ENCODE measurements around the gene CTBP2.

The CTBP2 gene

DNA sequence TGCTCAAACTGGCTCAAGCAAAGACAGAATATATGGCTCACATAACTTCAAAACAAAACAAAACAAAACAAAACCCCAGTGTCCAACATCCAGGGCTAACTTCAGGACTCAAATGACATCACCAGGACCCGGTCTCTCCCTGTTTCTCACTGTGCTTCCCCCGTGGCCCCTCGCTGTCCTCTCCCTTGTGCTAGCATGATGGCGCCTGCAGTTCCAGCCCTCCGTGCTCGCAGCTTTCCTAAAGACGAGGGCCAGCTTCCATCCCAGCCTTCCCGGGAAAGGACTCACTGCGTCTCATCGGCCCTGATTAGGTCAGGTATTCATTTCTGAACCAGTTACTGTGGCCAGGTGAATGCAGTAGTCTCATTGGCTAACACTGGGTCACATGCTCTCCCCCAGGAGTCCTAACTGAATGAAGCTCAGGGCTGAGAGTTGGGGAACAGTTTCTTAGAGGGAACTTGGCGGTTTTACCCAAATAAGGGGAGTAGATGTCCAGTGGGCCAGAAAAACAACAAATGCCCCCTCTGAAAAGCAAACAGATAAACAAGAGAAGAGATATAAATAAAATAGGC, 33.0 kb upstream of the CTBP2 start:
- H3K4me3 ChIP-seq (ENCODE audit: low read depth, low read length), result no peak overlapping the region
- no peak for DNase-seq (ENCODE audit: low read depth)
- TF ChIP-seq, protein P1, sequence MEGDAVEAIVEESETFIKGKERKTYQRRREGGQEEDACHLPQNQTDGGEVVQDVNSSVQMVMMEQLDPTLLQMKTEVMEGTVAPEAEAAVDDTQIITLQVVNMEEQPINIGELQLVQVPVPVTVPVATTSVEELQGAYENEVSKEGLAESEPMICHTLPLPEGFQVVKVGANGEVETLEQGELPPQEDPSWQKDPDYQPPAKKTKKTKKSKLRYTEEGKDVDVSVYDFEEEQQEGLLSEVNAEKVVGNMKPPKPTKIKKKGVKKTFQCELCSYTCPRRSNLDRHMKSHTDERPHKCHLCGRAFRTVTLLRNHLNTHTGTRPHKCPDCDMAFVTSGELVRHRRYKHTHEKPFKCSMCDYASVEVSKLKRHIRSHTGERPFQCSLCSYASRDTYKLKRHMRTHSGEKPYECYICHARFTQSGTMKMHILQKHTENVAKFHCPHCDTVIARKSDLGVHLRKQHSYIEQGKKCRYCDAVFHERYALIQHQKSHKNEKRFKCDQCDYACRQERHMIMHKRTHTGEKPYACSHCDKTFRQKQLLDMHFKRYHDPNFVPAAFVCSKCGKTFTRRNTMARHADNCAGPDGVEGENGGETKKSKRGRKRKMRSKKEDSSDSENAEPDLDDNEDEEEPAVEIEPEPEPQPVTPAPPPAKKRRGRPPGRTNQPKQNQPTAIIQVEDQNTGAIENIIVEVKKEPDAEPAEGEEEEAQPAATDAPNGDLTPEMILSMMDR (IDR thresholded peaks at IDR 0.05; ENCODE audit: low read depth, low read length, missing control alignments), result no peak

DNA sequence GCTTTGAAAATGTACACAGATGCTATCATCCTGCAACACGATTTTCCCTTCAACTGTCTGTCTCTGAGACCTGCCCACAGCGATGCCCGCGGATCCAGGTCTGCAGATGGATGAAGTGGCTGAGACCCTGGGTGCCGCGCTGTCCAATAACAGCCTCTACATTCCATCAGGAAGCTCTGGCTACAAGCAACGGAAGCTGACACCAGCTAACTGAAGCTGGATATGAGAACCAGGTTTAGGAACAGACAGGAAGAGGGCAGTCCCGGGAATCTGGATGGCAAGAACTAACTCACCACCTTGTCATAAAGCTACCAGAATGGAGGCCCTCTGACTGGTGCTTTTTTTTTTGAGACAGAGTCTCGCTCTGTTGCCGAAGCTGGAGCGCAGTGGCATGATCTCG, 32.3 kb upstream of the CTBP2 start:
- no peak overlapping the region for H3K4me3 ChIP-seq (ENCODE audit: low read depth, low read length)
- TF ChIP-seq, protein P1 (IDR thresholded peaks at IDR 0.05; ENCODE audit: low read depth, low read length, missing control alignments), result no peak
- no peak for DNase-seq (ENCODE audit: low read depth)

DNA sequence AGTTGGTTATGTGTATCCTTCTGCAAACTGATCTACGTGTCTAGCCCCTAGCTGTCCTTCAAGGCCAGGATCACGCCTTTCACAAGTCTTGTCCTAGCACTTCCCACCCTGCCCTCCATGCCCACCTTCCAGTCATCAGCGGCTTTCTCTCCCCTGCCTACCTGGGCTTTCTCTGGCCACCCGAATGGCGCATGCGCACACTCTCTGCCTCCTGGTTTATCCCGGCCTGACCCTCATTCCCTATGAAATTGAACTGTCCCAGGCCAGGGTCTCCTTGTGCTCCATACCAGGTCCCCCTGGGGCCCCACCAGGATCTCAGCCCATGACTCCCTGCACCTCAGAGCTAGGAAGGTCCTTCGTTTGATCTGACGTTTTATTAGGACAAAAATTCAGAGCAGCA, 31.6 kb upstream of the CTBP2 start:
- DNase-seq (ENCODE audit: low read depth), result no peak
- TF ChIP-seq, protein P1 (IDR thresholded peaks at IDR 0.05; ENCODE audit: low read depth, low read length, missing control alignments), result no peak
- no peak overlapping the region for H3K4me3 ChIP-seq (ENCODE audit: low read depth, low read length)

DNA sequence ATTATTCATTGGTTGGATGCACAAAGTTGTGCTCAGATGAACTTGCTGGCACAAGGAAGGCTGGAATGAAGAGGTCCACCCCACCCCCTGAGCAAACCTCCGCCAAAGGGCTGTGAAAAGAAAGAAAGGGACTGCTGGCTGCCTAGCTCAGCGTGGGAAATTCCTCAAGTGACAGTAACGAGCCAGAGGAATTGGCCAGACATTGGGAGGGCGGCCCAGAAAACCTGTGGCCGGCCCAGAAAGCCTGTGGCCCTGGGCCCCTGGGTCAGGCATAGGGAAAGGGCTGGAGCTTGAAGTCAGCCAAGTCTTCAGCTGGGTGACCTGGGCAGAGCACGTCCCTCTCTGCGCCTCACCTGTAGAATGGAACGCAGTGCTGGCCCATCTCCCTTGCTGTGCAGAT, 30.6 kb upstream of the CTBP2 start:
- DNase-seq (ENCODE audit: low read depth), result no peak
- H3K4me3 ChIP-seq (ENCODE audit: low read depth, low read length), result no peak overlapping the region
- TF ChIP-seq, protein P1 (IDR thresholded peaks at IDR 0.05; ENCODE audit: low read depth, low read length, missing control alignments), result no peak

DNA sequence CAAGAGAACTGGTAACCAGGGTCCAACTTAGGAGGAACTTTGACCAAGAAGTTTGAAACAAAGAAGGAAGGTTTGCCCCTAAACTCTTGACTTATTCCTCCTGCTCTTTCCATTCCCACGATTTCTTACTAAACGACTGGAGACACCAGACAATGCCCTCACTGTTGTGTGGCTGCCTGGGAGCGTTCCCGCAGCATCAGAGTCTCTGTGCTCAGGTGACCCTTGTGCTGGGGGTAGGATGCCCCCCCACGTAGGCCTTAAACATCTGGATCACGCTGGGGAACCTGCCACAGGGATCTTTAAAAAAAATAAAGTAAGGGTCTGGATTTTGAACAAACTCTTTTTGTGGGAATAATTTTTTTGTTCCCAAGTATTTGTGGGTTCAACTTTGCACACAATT, 30.1 kb upstream of the CTBP2 start:
- TF ChIP-seq, protein P1 (IDR thresholded peaks at IDR 0.05; ENCODE audit: low read depth, low read length, missing control alignments), result no peak
- no peak overlapping the region for H3K4me3 ChIP-seq (ENCODE audit: low read depth, low read length)
- no peak for DNase-seq (ENCODE audit: low read depth)

DNA sequence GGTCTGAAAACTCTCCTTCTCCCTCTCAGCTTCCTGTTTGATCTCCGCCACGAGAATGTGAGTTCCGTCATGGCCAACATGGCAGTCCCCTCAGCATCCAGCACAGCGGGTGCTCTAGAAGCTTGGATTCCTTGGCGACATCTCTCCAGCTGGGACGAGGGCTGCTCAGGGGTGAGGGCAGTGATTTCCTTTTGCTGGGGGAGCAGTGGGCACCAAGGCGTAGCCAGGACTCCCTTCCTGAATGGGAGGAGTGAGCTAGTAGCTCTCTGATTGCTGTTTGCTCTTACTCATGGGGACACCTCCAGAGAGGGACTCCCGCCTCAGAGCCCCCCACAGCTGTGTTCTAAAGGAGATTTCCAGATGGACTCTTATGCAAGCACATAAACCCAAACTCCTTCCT, 28.8 kb upstream of the CTBP2 start:
- TF ChIP-seq, protein P1 (IDR thresholded peaks at IDR 0.05; ENCODE audit: low read depth, low read length, missing control alignments), result no peak
- no peak for DNase-seq (ENCODE audit: low read depth)
- no peak overlapping the region for H3K4me3 ChIP-seq (ENCODE audit: low read depth, low read length)

Measured in GM12864 (cell line).